Activated T-cell treated with anti-CD3 and anti-CD28 coated beads for 4 hours (primary cell): ENCODE measurements around the gene PLCXD1.
"Not testable (repeated sequence)": the region's sequence is repeated elsewhere in the genome, so short reads cannot be mapped to it uniquely, and the experiment has no call there.

Experiments used
- DNase-seq: peaks from one replicate; pipeline ENCODE4 v3.0.0-alpha.2; 2020

The PLCXD1 gene

DNA sequence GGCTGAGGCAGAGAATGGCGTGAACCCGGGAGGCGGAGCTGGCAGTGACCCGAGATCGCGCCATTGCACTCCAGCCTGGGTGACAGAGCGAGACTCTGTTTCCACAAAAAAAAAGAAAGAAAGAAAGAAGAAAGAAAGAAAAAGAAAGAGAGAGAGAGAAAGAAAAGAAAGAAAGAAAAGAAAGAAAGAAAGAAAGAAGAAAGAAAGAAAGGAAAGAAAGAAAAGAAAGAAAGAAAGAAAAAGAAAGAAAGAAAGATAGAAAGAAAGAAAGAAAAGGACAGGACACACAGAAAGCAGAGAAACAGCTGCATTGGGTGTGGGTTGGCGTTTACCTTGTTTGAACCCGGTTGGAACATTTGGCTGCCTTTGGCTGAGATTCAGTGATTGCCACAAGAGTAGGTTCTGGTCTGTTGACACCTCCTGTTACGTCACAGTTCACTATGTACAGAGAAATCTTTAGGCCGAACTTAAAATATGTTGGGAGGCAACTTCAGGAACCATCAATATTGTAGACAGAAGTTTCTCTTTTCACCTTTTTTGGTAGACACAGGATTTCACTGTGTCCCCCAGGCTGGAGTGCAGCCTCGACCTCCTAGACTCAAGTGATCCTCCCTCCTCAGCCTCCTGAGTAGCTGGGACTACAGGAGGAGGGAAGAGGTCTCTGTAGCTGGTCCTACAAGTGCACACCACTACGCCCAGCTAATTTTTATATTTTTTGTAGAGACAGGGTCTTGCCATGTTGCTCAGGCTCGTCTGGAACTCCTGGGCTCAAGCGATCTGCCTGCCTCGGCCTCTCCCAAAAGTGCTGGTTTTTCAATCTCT is 16.3 kb upstream of the PLCXD1 start:
- DNase-seq = no peak

DNA sequence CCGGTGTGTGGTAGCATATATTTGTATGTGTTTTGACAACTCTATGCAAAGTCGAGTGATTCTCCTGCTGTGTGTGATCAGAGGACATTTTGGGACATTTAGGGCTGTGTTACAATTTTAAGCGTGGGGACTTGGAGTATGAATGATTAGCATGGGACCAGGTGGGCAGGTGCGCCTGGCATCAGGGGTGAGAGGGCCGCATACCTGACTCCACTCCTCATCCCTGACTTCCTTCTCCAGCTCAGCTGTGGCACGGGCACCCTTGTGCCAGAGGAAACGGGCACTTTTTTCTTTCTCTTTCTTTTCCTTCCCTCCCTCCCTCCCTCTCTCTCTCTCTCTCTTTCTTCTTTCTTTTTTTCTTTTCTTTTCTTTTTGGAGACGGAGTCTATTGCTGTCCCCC is 15.7 kb upstream of the PLCXD1 start:
- DNase-seq = no peak

DNA sequence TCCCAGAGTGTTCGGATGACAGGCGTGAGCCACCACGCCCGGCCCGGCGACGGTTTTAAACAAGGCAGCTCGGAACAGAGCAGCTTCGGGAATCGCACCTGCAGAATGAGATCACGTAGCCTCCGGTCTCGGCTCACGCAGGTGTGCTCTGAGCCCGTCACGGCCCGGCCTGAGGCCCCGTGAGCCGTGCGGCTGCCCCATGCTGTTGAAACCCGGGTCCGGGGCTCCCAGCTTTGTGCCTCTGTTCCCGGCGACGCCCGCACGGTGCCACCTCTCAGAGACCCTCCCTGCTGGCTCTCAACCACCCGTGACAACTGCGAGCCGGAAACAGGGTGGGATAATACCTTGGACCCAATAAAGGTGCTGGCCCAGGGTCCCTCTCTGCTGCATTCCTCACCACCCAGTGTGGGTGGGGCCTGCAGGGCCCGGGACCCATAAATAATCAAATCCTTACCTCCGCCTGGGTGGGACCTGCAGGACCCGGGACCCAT is 13.4 kb upstream of the PLCXD1 start:
- DNase-seq = no peak

DNA sequence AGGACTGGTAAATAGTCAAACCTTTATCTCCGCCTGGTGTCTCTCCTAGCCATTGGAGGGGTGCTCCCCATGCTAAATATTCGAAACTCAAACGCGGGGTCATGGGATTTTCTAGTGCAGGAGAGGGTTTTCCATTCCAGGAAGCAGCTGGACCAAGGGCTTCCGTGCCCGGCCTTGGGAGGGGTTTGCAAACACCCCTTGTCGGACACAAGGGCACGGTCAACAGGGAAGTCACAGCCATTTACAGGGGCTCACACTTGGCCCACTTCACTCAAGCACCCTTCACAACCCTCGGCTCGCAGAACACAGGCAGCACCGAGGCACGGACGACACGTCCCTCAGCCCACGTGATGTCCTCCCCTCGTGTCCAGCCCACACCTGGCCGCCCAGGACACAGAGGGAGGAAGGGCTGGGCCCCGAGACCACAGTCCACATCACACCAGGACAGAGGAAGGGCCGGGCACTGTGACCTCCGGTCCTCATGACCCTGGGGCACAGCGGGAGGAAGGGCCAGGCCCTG is 10.3 kb upstream of the PLCXD1 start:
- no peak for DNase-seq

DNA sequence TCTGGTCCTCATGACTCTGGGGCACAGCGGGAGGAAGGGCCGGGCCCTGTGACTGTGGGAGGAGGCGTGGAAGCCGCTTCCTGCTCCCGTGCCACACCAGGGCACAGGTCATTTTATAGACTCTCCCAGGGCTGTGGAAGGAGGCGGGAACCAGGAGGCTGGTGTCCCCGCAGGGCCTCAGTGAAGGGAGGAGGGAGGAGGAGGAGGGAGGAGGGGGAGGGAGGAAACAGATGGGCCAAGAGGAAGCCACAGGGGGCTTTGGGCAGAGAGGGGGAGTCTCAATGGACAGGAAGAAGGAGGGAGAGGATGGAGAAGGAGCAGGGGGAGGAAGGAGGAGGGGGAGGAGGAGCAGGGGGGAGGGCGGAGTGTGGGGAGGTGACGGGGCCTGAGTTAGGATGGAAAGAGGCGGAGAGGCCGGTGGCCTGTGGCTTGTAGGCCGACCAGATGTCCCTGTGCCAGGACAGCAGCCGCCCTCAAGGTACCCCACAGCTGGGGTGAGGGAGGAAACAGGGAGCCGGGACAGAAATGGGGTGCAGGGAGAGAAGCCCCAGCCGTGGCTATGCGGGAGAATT is 6.2 kb upstream of the PLCXD1 start:
- no peak for DNase-seq

DNA sequence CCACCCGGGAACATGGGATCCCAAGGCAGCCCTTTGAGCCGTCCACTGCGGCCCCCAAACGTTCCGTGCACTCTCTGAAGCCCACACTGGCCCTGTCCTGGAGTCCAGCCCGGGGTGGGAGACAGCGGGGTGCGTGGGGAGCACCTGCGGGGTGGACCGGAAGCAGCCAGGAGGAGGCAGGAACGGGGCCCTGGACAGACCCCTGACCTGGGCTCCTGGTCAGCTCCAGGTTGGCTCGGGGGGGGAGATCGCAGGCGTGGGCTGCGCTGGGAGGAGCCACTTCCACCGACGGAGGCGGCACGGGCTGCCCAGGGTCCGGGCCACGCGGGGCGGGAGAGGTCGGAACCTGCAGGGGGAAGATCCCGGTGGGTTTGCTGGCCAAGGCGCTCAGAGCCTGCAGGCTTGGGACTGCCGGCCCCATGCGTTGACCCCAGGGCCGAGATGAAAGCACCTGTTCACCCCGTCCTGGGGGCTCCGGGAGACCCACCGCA is 5.7 kb upstream of the PLCXD1 start:
- no peak for DNase-seq

DNA sequence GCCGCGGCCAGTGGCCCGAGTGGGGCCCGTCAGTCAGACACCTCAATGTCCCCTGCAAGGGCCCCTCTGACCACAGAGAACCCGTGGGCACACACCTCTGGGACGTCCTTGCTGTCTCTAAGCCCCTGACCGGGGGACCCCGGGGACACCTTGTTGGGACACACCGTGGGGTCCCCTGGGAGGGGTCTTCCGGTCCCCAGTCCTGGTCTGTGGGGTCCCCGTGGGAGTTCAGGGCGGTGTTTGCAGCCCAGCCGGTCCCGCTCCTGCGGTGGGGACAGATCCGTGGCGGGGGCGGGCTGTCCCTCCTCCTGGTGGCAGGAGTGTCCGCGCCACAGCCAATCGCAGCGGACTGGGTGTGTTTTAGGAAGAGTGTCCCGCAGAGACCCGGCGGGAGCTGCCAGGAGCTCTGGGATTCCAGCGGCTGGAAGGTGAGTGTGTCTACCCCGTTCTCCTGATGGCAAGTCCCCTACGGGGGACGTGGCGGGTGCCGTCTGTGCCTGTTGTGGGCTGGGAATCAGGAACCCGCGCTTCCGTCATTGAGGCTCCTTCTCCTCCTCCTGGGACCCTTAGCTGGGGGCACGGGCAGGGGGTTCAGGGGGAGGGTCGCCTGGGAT is 5.1 kb upstream of the PLCXD1 start:
- no peak for DNase-seq

DNA sequence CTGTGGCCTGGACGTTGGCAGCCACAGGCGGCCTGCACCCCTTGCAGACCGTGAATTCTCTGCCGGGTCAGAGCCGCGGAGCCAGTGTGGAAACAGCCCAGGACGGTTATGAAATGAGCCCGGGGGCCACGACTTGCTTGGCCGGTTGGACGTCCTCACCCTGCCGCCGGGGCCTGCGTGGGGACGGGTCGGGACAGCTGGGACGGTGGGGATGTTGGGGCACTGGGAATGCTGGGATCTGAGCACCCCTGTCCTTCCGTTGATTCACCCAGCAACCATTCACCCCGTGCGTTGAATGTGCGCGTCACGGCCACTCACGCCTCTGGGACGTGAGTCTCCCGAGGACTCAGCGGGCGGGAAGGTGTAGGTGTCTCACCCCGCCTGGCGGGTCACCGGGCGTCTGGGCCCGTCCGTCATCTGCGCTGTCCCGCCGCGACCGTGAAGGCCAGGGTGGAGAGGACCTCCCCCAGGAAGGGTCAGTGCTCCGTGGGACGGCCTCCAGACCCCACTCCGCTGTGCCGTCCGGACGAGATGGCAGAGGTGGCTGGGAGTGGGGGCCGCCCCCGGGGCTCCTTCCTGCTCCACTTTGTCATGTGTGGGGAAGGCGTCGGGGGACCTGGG is 4.5 kb upstream of the PLCXD1 start:
- peak; percentile 27 for DNase-seq

DNA sequence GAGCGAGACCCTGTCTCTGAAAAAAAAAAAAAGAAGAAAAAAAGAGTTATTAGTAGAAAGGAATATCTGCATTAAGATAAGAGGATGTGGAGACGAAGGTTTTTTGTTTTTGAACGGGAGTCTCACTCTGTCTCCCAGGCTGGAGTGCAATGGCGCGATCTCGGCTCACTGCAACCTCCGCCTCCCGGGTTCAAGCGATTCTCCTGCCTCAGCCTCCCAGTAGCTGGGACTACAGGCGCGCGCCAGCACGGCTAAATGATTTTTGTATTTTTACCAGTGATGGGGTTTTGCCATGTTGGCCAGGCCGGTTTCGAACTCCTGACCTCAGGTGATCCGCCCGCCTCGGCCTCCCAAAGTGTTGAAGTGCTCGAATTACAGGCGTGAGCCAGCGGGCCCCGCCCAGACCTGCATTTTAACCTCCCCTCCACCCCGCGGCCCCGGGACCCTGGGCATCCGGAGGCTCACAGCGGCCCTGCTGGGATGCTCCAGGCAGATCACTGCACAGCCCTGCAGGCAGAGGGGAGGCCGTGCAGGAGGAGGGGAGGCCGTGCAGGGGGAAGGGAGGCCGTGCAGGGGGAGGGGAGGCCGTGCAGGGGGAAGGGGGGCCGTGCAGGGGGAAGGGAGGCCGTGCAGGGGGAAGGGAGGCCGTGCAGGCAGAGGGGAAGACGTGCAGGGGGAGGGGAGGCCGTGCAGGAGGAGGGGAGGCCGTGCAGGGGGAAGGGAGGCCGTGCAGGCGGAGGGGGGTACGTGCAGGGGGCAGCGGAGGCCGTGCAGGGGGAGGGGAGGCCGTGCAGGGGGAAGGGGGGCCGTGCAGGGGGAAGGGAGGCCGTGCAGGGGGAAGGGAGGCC is 1.2 kb upstream of the PLCXD1 start:
- DNase-seq = not testable (repeated sequence)

DNA sequence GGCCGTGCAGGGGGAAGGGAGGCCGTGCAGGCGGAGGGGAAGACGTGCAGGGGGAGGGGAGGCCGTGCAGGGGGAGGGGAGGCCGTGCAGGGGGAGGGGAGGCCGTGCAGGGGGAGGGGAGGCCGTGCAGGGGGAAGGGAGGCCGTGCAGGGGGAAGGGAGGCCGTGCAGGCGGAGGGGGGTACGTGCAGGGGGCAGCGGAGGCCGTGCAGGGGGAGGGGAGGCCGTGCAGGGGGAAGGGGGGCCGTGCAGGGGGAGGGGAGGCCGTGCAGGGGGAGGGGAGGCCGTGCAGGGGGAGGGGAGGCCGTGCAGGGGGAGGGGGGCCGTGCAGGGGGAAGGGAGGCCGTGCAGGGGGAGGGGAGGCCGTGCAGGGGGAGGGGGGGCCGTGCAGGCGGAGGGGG is 459 bp upstream of the PLCXD1 start:
- not testable (repeated sequence) for DNase-seq

DNA sequence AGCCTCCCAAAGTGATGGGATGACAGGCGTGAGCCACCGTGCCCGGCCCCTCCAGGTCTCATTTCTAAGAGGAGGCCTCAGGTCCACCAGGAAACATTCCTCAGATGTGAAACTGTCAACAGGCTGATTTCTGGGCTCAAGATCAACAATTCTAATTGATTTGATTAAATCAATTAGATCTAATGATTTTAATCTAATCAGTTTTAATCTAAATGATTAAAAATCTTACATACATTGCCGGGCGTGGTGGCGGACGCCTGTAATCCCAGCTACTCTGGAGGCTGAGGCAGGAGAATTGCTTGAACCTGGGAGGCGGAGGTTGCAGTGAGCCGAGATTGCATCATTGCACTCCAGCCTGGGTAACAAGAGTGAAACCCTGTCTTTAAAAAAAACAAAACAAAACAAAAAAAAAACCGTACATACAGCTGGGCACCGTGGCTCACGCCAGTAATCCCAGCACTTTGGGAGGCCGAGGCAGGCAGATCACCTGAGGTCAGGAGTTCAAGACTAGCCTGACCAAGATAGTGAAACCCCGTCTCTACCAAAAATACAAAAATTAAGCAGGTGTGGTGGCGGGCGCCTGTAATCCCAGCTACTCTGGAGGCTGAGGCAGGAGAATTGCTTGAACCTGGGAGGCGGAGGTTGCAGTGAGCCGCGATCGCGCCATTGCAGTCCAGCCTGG is 960 bp downstream of the PLCXD1 start:
- not testable (repeated sequence) for DNase-seq

DNA sequence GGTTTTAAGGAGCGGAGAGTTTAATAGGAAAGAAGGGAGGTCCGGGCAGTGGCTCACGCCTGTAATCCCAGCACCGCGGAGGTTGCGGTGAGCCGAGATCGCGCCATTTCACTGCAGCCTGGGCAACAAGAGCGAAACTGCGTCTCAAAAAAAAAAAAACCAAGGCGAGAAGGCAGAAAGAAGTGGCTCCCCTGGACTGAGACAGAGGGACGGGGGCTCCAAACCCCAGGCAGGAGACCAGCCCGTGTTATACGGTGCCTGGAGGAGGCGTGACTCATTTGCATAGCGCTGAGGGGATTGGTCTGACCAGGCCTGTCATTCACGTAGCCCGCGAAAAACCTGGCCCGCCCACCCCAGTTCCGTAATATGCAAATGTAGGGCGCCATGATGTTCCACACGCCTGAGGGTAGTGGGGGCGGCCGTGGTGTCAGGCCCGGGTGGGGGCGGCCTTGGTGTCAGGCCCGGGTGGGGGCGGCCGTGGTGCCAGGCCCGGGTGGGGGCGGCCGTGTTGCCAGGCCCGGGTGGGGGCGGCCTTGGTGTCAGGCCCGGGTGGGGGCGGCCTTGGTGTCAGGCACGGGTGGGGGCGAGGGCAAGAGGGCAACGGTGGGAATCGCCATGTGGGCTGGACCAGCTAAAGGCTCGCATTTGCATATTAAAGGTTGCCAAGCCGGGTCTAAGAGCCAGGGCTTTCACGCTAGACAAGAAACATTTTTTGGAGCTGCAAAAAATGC is 2.1 kb downstream of the PLCXD1 start:
- DNase-seq = peak; percentile 89

DNA sequence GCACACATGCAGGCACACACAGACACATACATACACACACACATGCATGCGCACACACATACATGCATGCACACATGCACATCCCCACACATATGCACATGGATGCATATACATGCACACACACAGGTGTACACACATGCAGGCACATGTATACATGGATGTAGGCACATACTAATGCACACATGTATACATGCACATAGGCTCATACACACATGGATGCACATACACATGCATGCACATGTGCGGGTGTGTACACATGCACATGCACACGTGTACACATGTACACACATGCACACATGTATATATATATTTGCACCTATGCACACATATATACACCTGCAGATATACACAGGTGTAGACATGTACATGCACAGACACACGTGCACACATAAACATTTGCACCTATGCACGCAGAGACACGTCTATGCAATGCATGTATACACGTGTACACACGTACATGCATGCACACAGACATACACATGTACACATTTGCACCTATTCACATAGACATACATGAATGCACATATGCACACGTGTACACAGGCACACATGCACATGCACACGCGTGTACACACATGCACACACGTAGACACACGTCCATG is 4.0 kb downstream of the PLCXD1 start:
- DNase-seq = no peak

DNA sequence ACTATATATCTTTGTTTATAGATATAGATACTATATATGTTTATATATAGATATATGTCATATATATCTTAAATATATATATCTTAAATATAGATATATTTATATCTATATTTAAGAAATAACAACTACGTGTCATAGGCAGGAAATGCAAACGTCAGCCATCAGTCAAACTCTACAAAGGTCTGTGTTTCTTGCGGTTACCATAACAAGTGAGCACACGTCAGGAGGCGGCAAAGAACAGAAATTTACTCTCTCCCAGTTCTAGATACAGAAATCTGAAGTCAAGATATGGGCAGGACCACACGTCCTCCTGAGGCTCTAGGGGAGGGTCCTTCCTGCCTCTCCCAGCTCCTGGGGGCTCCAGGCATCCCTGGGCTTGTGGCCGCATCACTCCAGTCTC is 6.5 kb downstream of the PLCXD1 start:
- DNase-seq = no peak

DNA sequence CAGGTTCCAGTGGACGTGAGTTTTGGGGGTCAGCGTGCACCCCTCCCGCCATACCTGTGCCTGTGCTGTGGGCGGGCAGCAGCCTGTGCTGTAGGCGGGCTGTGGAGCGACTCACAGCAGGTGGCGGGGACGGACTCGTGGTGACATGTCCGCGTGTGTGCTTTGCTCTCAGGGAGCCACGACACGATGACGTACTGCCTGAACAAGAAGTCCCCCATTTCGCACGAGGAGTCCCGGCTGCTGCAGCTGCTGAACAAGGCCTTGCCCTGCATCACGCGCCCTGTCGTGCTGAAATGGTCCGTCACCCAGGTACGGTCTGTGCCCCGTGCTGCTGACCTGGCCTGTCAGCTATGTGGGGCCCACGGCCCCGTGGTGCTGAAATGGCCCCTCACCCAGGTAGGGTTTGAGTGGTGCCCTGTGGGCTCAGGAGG is 7.4 kb downstream of the PLCXD1 start:
- no peak for DNase-seq

DNA sequence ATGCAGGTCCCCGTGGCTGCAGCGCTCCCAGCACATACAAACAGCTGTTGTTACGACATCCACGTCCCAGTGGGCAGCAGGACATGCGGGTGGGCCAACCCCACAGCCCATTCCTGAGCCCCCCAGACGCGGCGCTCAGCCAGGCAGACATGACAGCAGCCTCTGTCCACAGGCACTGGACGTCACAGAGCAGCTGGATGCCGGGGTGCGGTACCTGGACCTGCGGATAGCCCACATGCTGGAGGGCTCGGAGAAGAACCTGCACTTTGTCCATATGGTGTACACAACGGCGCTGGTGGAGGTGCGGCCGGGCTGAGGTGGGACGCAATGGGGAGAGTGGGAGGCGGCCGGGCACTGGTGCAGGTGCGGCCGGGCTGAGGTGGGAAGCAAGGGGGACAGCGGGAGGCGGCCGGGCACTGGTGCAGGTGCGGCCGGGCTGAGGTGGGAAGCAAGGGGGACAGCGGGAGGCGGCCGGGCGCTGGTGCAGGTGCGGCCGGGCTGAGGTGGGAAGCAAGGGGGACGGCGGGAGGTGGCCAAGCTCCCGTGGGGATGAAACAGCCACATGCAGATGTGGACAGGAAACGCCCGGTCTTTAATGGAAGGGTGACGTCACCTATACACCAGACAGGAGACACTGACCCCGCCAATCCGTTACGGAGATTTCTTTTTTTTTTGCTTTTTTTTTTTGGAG is 9.4 kb downstream of the PLCXD1 start:
- DNase-seq = no peak

DNA sequence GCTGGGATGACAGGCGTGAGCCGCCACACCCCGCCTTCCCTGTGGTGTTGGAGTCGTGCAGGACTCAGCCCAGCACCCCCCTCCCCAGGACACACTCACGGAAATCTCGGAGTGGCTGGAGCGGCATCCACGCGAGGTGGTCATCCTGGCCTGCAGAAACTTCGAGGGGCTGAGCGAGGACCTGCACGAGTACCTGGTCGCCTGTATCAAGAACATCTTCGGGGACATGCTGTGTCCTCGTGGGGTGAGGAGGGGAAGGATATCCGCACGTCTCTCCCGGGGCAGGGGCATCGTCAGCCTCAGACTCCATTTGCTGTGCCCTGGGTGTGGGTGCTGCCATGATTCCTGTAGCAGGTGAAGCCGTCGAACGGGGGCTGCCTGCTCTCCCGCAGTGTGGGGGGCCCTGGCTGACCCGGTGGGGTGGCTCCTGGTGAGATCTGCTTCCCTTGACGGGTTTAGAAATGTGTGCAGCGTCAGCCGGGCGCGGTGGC is 10.3 kb downstream of the PLCXD1 start:
- DNase-seq = no peak

DNA sequence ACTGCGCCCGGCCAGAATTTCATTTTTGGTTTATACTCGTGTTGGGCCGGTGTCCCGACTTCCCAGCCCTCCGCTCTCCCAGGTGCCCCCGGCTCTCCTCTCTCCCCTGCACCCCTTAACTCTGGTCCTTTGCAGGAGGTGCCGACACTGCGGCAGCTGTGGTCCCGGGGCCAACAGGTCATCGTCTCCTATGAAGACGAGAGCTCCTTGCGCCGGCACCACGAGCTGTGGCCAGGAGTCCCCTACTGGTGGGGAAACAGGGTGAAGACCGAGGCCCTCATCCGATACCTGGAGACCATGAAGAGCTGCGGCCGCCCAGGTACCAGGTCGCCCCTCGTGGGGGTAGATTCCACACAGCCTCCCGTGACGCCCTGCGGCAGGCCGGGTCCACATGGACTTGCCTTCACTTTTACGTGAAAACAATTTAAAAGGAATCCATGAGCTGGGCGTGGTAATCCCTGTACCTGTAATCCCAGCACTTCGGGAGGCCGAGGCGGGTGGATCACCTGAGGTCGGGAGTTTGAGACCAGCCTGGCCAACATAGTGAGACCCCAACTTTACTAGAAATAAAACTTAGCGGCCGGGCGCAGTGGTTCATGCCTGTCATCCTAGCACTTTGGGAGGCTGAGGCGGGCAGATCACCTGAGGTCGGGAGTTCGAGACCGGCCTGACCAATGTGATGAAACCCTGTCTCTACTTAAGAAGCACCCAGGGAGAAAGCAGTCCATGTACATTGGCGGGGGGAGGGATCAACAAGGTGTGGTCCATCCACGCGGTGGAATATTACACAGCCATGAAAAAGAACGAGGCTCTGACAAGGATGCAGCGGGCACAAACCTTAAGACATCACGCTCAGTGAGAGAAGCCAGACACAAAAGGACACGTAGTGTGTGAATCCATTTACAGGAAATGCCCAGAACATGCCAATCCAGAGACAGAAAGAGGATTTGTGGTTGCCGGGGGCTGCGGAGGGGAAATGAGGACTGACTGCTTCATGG is 12.0 kb downstream of the PLCXD1 start:
- no peak for DNase-seq
